ENCODE data around the gene SLC45A3. TPM values are rescaled to one million over a fixed set of nuclear protein-coding genes. Genes with fewer than 3 reads are reported as not detected.
A peak's percentile ranks its signal among the peaks of the same experiment; 100 is the strongest.

The SLC45A3 gene
- total RNA-seq, 2 experiments from 2014 or later, result 0.32 to 0.53 TPM

DNA sequence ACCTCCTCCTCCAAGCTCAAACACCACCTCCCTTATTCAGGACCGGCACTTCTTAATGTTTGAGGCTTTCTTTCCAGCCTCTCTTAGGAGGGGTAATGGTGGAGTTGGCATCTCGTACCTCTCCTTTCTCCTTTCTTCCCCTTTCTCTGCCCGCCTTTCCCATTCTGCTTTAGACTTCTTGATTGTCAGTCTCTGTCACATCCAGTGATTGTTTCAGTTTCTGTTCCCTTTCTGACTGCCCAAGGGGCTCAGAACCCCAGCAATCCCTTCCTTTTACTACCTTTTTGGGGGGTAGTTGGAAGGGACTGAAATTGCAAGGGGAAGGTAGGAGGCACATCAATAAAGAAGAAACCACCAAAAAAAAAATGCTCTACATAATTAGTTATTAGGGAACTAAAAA lies 54.1 kb downstream of the SLC45A3 start:
- no peaks in the 10 kb centered on the region for H3K27me3 Mint-ChIP-seq
- CTCF ChIA-PET, result interaction anchor here (1.4 kb wide), 1 partner anchor 34 kb away, joined by 6 read pairs; no protein-coding TSS in a partner anchor
- no peak for ATAC-seq
- no peaks in the 10 kb centered on the region for H3K9me3 Mint-ChIP-seq (ENCODE audit: low read depth)
- intact Hi-C loops (cut with DNase I, micrococcal nuclease), result no loop called here
- no peak overlapping the region for H3K4me3 Mint-ChIP-seq
- no peak for DNase-seq
- H3K4me1 Mint-ChIP-seq, result peaks cover 59% of the 10 kb centered on the region
- peak overlapping the region; percentile 47 for H3K27ac Mint-ChIP-seq
- peaks cover 38% of the 10 kb centered on the region for H3K36me3 Mint-ChIP-seq (ENCODE audit: low read depth)
- POLR2A ChIA-PET, result no interaction called here

- H3K27ac Mint-ChIP-seq, result no peak overlapping the region
- no peak for ATAC-seq
- ChIA-PET POLR2A (no interaction called here), CTCF (interaction anchor here (0.7 to 2.6 kb wide), 3 partner anchors 32 to 92 kb away, joined by 3 to 15 read pairs (median 4); no protein-coding TSS in a partner anchor)
- no peaks in the 10 kb centered on the region for H3K27me3 Mint-ChIP-seq
- intact Hi-C loops (cut with DNase I, micrococcal nuclease), result no loop called here
- peaks cover 48% of the 10 kb centered on the region for H3K36me3 Mint-ChIP-seq (ENCODE audit: low read depth)
- peaks cover 51% of the 10 kb centered on the region for H3K4me1 Mint-ChIP-seq
- no peak for DNase-seq
- no peaks in the 10 kb centered on the region for H3K9me3 Mint-ChIP-seq (ENCODE audit: low read depth)
- no peak overlapping the region for H3K4me3 Mint-ChIP-seq
Measured at GRCh38 chr1:205623646-205624045, 56.7 kb downstream of the SLC45A3 start.

DNA sequence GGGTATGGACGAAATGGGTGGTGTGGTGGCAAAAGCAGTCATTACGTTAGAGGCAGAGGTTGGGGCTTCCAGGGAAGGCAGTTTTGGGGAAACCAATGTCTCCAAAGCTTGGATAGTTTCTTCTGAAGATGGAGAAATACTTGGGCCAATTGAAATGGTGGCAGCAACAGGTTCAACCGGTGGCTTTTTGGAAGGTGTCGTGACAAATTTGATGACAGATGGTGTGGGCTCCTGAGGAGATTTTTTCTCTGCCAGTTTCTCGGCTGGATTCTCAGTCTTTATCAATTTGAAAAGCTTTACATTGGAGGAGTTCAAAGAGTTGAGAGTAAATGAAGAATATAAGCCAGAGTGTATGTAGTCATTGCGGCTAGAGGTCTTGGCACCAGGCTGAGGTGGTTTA lies 60.0 kb downstream of the SLC45A3 start:
- H3K36me3 Mint-ChIP-seq (ENCODE audit: low read depth), result peaks cover 46% of the 10 kb centered on the region
- intact Hi-C loops (cut with DNase I, micrococcal nuclease), result no loop called here
- CTCF ChIA-PET, result interaction anchor here (0.6 to 3.1 kb wide), 4 partner anchors 12 to 357 kb away, joined by 3 to 13 read pairs (median 4); no protein-coding TSS in a partner anchor

DNA sequence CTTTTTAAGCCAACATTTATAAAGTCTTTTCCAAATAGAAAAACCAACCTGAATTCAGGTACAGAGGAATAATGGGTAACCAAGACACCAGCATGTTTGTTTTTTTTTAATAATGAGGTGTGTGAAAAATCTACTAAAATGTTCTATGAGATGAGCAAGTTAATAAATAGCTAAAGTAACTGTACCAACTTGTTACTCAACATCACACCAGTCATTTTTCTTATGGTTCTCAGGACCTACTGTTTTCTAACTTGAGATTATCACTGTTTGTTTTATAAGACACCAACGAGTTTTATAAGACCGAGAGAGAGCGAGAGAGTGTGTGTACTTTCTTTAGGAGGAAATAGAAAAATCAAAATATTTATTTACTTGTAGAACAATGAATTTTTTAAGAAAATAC lies 60.9 kb downstream of the SLC45A3 start:
- peak overlapping the region; percentile 74 for H3K27ac Mint-ChIP-seq
- H3K27me3 Mint-ChIP-seq, result no peaks in the 10 kb centered on the region
- H3K36me3 Mint-ChIP-seq (ENCODE audit: low read depth), result peaks cover 49% of the 10 kb centered on the region

More for the DNA sequence above, 60.0 kb downstream of the SLC45A3 start:
- ATAC-seq (no peak), DNase-seq (no peak)
- H3K4me3 Mint-ChIP-seq, result no peak overlapping the region
- H3K27ac Mint-ChIP-seq, result no peak overlapping the region
- H3K9me3 Mint-ChIP-seq (ENCODE audit: low read depth), result no peaks in the 10 kb centered on the region
- H3K27me3 Mint-ChIP-seq, result no peaks in the 10 kb centered on the region
- POLR2A ChIA-PET, result no interaction called here
- peaks cover 31% of the 10 kb centered on the region for H3K4me1 Mint-ChIP-seq

GRCh38 chr1:205616563-205617293 lies 63.6 kb downstream of the SLC45A3 start:
- H3K9me3 Mint-ChIP-seq (ENCODE audit: low read depth), result no peaks in the 10 kb centered on the region
- intact Hi-C loops (cut with DNase I, micrococcal nuclease), result no loop called here
- peaks cover 50% of the 10 kb centered on the region for H3K36me3 Mint-ChIP-seq (ENCODE audit: low read depth)
- DNase-seq, result no peak
- POLR2A ChIA-PET, result no interaction called here
- no peak overlapping the region for H3K27ac Mint-ChIP-seq
- CTCF ChIA-PET, result interaction anchor here (0.7 to 1.4 kb wide), 4 partner anchors 13 to 303 kb away, joined by 3 to 7 read pairs (median 4); no protein-coding TSS in a partner anchor
- H3K4me1 Mint-ChIP-seq, result peaks cover 33% of the 10 kb centered on the region
- no peak overlapping the region for H3K4me3 Mint-ChIP-seq
- peak; percentile 92 for ATAC-seq
- H3K27me3 Mint-ChIP-seq, result no peaks in the 10 kb centered on the region

More for the DNA sequence above, 60.9 kb downstream of the SLC45A3 start:
- DNase-seq, result no peak
- intact Hi-C loops (cut with DNase I, micrococcal nuclease), result no loop called here
- Mint-ChIP-seq H3K4me1 (peaks cover 26% of the 10 kb centered on the region), H3K4me3 (no peak overlapping the region), H3K9me3 (ENCODE audit: low read depth) (no peaks in the 10 kb centered on the region)
- POLR2A ChIA-PET, result no interaction called here
- CTCF ChIA-PET, result interaction anchor here (0.9 to 3.1 kb wide), 4 partner anchors 11 to 27 kb away, joined by 3 to 13 read pairs (median 6); no protein-coding TSS in a partner anchor
- ATAC-seq, result no peak

DNA sequence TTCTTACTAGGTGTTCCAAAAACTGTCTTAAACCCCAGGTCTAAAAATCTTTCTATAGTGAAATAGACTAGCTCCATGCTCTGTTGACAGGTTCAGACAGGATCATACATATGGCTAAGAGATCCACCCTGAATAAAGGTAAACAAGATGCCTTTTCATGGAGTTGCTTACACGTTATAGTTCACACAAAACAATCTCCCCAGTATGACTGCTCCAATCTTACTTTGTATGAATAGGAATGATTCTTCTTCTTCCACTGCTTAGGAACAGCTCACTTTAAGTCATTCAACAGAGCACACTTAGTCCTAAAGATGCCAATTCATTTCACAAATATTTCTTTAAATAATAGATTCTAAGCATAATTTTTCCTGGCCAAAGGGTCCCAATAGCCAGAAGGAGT lies 64.5 kb downstream of the SLC45A3 start:
- Mint-ChIP-seq H3K4me3 (no peak overlapping the region), H3K36me3 (ENCODE audit: low read depth) (peaks cover 52% of the 10 kb centered on the region), H3K4me1 (peaks cover 43% of the 10 kb centered on the region), H3K27ac (peak overlapping the region; percentile 29), H3K9me3 (ENCODE audit: low read depth) (no peaks in the 10 kb centered on the region), H3K27me3 (no peaks in the 10 kb centered on the region)
- DNase-seq, result no peak
- intact Hi-C loops (cut with DNase I, micrococcal nuclease), result no loop called here
- ATAC-seq, result no peak
- POLR2A ChIA-PET, result no interaction called here
- CTCF ChIA-PET, result interaction anchor here (0.6 to 1.4 kb wide), 4 partner anchors 14 to 110 kb away, joined by 3 to 7 read pairs (median 4); no protein-coding TSS in a partner anchor

DNA sequence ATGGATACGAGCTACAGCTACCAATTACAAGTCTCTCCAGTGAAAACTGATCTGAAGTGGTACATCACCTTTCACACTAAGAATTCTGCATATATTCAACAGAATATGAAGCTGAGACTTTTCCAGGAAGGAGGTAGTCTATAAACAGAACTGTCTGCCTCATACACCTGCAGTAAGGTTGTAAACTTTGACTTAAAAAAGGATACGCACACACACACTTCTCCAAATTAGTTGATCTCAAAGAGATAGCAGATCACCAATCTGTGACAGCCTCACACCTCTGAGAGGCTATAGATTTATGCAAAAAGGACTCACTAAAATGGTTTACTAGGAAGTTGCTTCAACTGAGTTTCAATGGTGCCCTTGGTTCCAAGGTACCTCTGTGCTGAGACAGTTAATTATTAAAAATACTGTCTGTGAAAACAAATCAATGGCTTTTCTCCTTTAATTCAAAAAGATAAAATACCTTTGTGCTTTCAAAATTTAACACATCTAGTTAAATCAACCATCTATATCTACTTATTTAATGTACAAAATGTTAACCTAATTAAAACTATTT lies 66.4 kb downstream of the SLC45A3 start:
- Mint-ChIP-seq H3K4me1 (peaks cover 55% of the 10 kb centered on the region), H3K36me3 (ENCODE audit: low read depth) (peaks cover 46% of the 10 kb centered on the region)
- POLR2A ChIA-PET, result interaction anchor here (0.6 kb wide), 1 partner anchor 54 kb away, joined by 5 read pairs; no protein-coding TSS in a partner anchor

DNA sequence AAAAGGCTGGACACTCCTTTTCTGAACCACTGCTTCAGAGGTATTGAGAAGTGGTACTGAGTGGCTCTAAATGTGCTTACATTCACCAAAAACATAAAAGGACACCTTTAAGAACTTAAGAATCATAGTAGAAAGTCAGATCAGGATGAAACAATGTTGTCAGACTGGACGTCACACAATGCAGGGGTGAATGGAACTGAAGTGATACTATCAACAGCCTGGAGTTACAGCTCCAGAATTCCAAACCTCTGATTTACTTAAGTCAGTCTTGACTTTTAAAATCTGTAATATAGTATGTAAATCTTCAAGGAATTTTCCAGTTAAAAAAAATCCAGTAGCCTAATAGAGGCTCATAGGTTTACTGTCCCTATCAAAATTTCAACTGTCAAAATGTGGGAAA lies 67.8 kb downstream of the SLC45A3 start:
- Mint-ChIP-seq H3K4me1 (peaks cover 55% of the 10 kb centered on the region), H3K9me3 (ENCODE audit: low read depth) (no peaks in the 10 kb centered on the region), H3K4me3 (no peak overlapping the region), H3K27me3 (no peaks in the 10 kb centered on the region), H3K27ac (no peak overlapping the region), H3K36me3 (ENCODE audit: low read depth) (peaks cover 46% of the 10 kb centered on the region)
- DNase-seq (no peak), ATAC-seq (no peak)
- intact Hi-C loops (cut with DNase I, micrococcal nuclease), result no loop called here
- ChIA-PET CTCF (interaction anchor here (0.6 to 4.6 kb wide), 7 partner anchors 10 to 260 kb away, joined by 3 to 24 read pairs (median 3); partner anchors contain the start of gene RAB29), POLR2A (no interaction called here)

More for the DNA sequence above, 66.4 kb downstream of the SLC45A3 start:
- no peaks in the 10 kb centered on the region for H3K27me3 Mint-ChIP-seq
- ATAC-seq, result no peak
- no peak overlapping the region for H3K4me3 Mint-ChIP-seq
- CTCF ChIA-PET, result interaction anchor here (1.0 to 4.6 kb wide), 5 partner anchors 9 to 22 kb away, joined by 3 to 24 read pairs (median 4); partner anchors contain the start of gene ELK4
- H3K9me3 Mint-ChIP-seq (ENCODE audit: low read depth), result no peaks in the 10 kb centered on the region
- intact Hi-C loops (cut with DNase I, micrococcal nuclease), result no loop called here
- no peak overlapping the region for H3K27ac Mint-ChIP-seq
- no peak for DNase-seq

DNA sequence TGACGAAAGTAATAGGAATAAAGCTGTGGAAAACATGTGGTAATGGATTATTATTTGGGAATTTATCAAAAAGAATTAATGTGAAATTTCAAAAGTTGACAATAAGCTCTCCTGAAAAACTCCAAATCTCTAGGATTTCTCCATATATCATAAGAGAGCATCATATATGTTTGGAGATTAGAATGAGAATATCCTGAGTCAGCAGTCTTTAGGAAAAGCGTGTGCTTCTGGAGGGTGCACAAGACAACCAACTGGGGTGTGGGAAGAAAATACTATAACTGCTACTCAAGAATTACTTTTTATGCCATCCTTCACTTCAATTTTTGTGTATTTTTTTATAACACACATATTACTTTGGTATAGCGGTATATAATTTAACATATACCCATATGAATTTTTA lies 68.2 kb downstream of the SLC45A3 start:
- POLR2A ChIA-PET, result no interaction called here
- intact Hi-C loops (cut with DNase I, micrococcal nuclease), result no loop called here
- H3K9me3 Mint-ChIP-seq (ENCODE audit: low read depth), result no peaks in the 10 kb centered on the region
- ATAC-seq (no peak), DNase-seq (no peak)
- no peak overlapping the region for H3K4me3 Mint-ChIP-seq
- no peak overlapping the region for H3K27ac Mint-ChIP-seq
- peaks cover 54% of the 10 kb centered on the region for H3K4me1 Mint-ChIP-seq
- H3K27me3 Mint-ChIP-seq, result no peaks in the 10 kb centered on the region
- H3K36me3 Mint-ChIP-seq (ENCODE audit: low read depth), result peaks cover 46% of the 10 kb centered on the region
- CTCF ChIA-PET, result interaction anchor here (0.6 to 4.6 kb wide), 5 partner anchors 11 to 259 kb away, joined by 3 to 24 read pairs (median 3); no protein-coding TSS in a partner anchor

GRCh38 chr1:205610901-205611466 lies 69.3 kb downstream of the SLC45A3 start:
- ATAC-seq (peak; percentile 19), DNase-seq (no peak)
- Mint-ChIP-seq H3K9me3 (ENCODE audit: low read depth) (no peaks in the 10 kb centered on the region), H3K4me3 (no peak overlapping the region), H3K4me1 (peaks cover 46% of the 10 kb centered on the region), H3K27ac (peak overlapping the region; percentile 59), H3K27me3 (no peaks in the 10 kb centered on the region), H3K36me3 (ENCODE audit: low read depth) (peaks cover 43% of the 10 kb centered on the region)
- ChIA-PET POLR2A (no interaction called here), CTCF (interaction anchor here (4.6 kb wide), 1 partner anchor 19 kb away, joined by 24 read pairs; no protein-coding TSS in a partner anchor)
- intact Hi-C loops (cut with DNase I, micrococcal nuclease), result loop anchor here in 1 of 2 experiments (1.0 kb wide), 1 partner anchor 20 kb away; no protein-coding TSS in a partner anchor

DNA sequence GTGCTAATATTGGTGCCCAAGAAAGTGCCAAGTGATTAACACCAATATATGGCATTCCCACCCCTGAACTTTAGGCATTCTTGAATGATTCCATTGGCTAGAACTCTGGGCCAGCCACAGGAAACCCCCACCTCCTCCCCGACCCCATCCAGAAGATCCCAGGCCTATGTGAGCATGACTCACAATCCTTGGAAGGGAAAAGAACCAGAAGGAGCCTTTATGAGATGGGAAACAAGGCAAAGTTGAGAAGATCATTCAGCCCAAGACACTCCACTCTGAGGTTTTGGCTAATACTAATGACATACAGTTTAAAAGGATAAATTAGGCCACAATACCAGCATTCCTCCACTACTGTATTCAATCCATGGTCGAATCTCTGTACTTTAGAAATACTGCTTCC lies 70.3 kb downstream of the SLC45A3 start:
- intact Hi-C loops (cut with DNase I, micrococcal nuclease), result no loop called here
- DNase-seq, result no peak
- no peaks in the 10 kb centered on the region for H3K9me3 Mint-ChIP-seq (ENCODE audit: low read depth)
- peaks cover 41% of the 10 kb centered on the region for H3K36me3 Mint-ChIP-seq (ENCODE audit: low read depth)
- ChIA-PET CTCF (no interaction called here), POLR2A (no interaction called here)
- H3K27ac Mint-ChIP-seq, result peak overlapping the region; percentile 51
- ATAC-seq, result no peak
- no peaks in the 10 kb centered on the region for H3K27me3 Mint-ChIP-seq
- H3K4me3 Mint-ChIP-seq, result no peak overlapping the region
- H3K4me1 Mint-ChIP-seq, result peaks cover 44% of the 10 kb centered on the region
